Measurements from ENCODE around the gene TOMM22. TPM values are rescaled to one million over a fixed set of nuclear protein-coding genes. Genes with fewer than 3 reads are reported as not detected.

The TOMM22 gene
- total RNA-seq, 1 experiment from 2014 or later = 71.5 TPM

DNA sequence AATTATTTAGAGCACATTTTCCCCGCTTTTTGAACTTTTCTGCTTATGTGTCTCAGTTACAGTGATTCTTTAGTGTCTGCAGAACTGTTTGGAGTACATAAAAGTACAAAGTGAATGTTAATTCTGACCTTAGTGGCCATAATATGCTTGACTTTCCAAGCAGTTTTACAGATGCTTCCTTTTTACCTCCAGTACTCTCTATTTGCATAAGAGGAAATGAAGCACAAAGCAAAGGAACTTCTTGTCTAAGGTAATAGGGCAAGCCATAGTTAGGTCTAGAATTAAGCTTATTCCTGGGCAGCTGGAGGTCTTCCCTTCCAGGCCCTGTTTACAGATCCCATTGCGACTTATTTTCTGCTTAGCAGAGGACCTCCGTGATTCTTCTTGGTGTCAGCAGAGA lies 27.5 kb downstream of the TOMM22 start:
- H3K9me3 Mint-ChIP-seq (ENCODE audit: unreplicated experiment) = no peaks in the 10 kb centered on the region
- H3K36me3 Mint-ChIP-seq (ENCODE audit: insufficient read depth, unreplicated experiment) = peaks cover 15% of the 10 kb centered on the region
- intact Hi-C loops (cut with micrococcal nuclease) = no loop called here
- ChIA-PET CTCF (interaction anchor here (0.9 to 3.0 kb wide), 3 partner anchors 8 to 58 kb away, joined by 3 to 14 read pairs (median 3); no protein-coding TSS in a partner anchor), POLR2A (interaction anchor here (1.0 to 1.6 kb wide), 2 partner anchors 9 to 10 kb away, joined by 5 to 7 read pairs; no protein-coding TSS in a partner anchor)
- no TSS peak for BruUV-seq (replicated peaks)
- TF ChIP-seq, protein P1, sequence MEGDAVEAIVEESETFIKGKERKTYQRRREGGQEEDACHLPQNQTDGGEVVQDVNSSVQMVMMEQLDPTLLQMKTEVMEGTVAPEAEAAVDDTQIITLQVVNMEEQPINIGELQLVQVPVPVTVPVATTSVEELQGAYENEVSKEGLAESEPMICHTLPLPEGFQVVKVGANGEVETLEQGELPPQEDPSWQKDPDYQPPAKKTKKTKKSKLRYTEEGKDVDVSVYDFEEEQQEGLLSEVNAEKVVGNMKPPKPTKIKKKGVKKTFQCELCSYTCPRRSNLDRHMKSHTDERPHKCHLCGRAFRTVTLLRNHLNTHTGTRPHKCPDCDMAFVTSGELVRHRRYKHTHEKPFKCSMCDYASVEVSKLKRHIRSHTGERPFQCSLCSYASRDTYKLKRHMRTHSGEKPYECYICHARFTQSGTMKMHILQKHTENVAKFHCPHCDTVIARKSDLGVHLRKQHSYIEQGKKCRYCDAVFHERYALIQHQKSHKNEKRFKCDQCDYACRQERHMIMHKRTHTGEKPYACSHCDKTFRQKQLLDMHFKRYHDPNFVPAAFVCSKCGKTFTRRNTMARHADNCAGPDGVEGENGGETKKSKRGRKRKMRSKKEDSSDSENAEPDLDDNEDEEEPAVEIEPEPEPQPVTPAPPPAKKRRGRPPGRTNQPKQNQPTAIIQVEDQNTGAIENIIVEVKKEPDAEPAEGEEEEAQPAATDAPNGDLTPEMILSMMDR (IDR thresholded peaks at IDR 0.05; ENCODE audit: unreplicated experiment) = no peak
- no peak overlapping the region for H3K4me3 Mint-ChIP-seq (ENCODE audit: unreplicated experiment)
- no peak overlapping the region for H3K27ac Mint-ChIP-seq (ENCODE audit: low read depth, unreplicated experiment)
- peaks cover 26% of the 10 kb centered on the region for H3K4me1 Mint-ChIP-seq (ENCODE audit: insufficient read depth, unreplicated experiment)
- no peak for DNase-seq (ENCODE audit: unreplicated experiment)
- H3K27me3 Mint-ChIP-seq (ENCODE audit: insufficient read depth, unreplicated experiment) = no peaks in the 10 kb centered on the region

DNA sequence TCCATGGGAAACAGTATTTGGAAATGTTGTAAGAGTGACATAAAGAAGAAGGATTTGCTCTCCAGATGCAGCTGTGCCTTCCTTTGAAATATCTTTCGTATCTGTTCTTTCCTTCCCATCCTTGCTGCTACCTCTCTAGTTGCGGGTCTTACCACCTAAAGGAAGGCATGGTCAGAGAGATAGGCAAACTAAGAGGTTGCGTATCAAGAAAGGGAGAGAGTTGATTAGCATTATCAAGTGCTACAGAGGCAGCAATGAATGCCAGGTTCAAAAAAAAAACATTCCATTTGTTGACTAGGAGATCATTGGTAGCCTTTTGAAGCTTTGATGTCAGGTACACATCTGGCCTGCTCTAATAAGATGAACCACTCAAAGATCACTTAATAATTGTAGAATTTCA lies 28.6 kb downstream of the TOMM22 start:
- Mint-ChIP-seq H3K4me1 (ENCODE audit: insufficient read depth, unreplicated experiment) (peaks cover 20% of the 10 kb centered on the region), H3K9me3 (ENCODE audit: unreplicated experiment) (no peaks in the 10 kb centered on the region), H3K27ac (ENCODE audit: low read depth, unreplicated experiment) (no peak overlapping the region), H3K36me3 (ENCODE audit: insufficient read depth, unreplicated experiment) (peaks cover 15% of the 10 kb centered on the region), H3K4me3 (ENCODE audit: unreplicated experiment) (no peak overlapping the region), H3K27me3 (ENCODE audit: insufficient read depth, unreplicated experiment) (no peaks in the 10 kb centered on the region)
- BruUV-seq (replicated peaks) = no TSS peak
- TF ChIP-seq, protein P1 (IDR thresholded peaks at IDR 0.05; ENCODE audit: unreplicated experiment) = no peak
- DNase-seq (ENCODE audit: unreplicated experiment) = no peak
- intact Hi-C loops (cut with micrococcal nuclease) = no loop called here
- POLR2A ChIA-PET = interaction anchor here (1.0 to 1.6 kb wide), 2 partner anchors 8 to 11 kb away, joined by 5 to 7 read pairs; no protein-coding TSS in a partner anchor
- CTCF ChIA-PET = interaction anchor here (0.5 to 0.9 kb wide), 2 partner anchors 47 to 57 kb away, joined by 3 to 4 read pairs; no protein-coding TSS in a partner anchor

DNA sequence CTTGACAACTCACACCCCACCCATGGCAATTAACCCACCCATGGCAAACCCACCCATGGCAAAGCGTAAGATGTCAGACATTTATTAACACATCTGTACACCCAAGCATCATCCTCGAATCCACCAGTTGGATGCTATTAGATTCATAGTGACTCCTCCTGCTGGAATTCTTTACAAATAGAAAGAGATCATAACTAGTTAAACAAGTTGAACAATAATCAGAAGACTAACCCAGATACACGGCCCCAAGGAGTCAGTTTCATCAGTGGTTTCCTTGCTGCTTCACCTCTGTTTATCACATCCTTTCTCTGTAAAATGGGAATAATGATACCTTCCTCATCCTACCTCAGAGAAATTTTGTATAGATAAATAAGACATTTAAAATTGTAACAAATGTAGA lies 29.1 kb downstream of the TOMM22 start:
- TF ChIP-seq, protein P1 (IDR thresholded peaks at IDR 0.05; ENCODE audit: unreplicated experiment) = no peak
- no TSS peak for BruUV-seq (replicated peaks)
- Mint-ChIP-seq H3K27ac (ENCODE audit: low read depth, unreplicated experiment) (no peak overlapping the region), H3K36me3 (ENCODE audit: insufficient read depth, unreplicated experiment) (peaks cover 15% of the 10 kb centered on the region), H3K27me3 (ENCODE audit: insufficient read depth, unreplicated experiment) (no peaks in the 10 kb centered on the region), H3K4me3 (ENCODE audit: unreplicated experiment) (no peak overlapping the region), H3K9me3 (ENCODE audit: unreplicated experiment) (no peaks in the 10 kb centered on the region), H3K4me1 (ENCODE audit: insufficient read depth, unreplicated experiment) (peaks cover 20% of the 10 kb centered on the region)
- ChIA-PET POLR2A (interaction anchor here (0.7 to 1.6 kb wide), 2 partner anchors 11 to 94 kb away, joined by 3 to 7 read pairs; no protein-coding TSS in a partner anchor), CTCF (interaction anchor here (0.5 kb wide), 1 partner anchor 47 kb away, joined by 4 read pairs; no protein-coding TSS in a partner anchor)
- no peak for DNase-seq (ENCODE audit: unreplicated experiment)
- intact Hi-C loops (cut with micrococcal nuclease) = no loop called here

DNA sequence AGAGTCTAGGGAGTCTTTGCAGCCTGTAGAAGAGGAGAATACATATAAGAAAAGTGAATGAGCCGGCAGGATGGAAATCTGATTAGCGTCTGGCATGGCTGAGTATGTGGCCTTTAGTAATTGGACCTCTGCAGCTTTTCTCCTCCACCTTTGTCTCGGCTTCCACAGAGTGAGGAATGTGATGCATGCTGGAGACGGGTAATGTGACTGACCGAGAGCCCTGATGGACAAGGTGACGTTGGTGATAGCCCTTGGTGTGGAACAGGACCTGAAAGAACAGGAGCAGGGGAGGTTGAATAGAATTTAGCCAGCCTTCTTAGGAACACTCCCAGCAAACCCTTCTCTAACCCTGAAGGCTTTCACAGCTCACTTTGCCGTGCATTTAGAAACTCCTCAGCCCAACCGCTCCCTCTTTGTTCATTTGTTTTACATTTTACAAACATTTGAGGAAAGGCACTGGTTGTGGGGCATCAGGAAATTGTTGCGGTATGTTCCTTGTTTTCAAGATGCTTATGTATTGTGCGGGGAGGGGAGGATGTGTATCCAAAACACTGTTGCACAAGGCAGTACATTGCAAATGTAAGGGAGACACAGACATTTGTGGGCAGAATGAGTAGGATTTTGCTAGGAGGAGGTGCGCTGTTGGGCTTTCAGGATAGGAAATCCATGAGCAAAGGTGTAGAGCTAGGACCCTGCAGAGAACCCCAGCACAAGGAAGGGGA lies 30.9 kb downstream of the TOMM22 start:
- ChIA-PET CTCF (no interaction called here), POLR2A (interaction anchor here (0.5 to 1.0 kb wide), 2 partner anchors 13 to 204 kb away, joined by 3 read pairs; no protein-coding TSS in a partner anchor)
- intact Hi-C loops (cut with micrococcal nuclease) = no loop called here
- Mint-ChIP-seq H3K27me3 (ENCODE audit: insufficient read depth, unreplicated experiment) (no peaks in the 10 kb centered on the region), H3K36me3 (ENCODE audit: insufficient read depth, unreplicated experiment) (peaks cover 18% of the 10 kb centered on the region), H3K4me1 (ENCODE audit: insufficient read depth, unreplicated experiment) (peaks cover 16% of the 10 kb centered on the region), H3K27ac (ENCODE audit: low read depth, unreplicated experiment) (no peak overlapping the region), H3K9me3 (ENCODE audit: unreplicated experiment) (no peaks in the 10 kb centered on the region), H3K4me3 (ENCODE audit: unreplicated experiment) (no peak overlapping the region)
- TF ChIP-seq, protein P1 (IDR thresholded peaks at IDR 0.05; ENCODE audit: unreplicated experiment) = no peak
- no peak for DNase-seq (ENCODE audit: unreplicated experiment)
- BruUV-seq (replicated peaks) = no TSS peak

All from MCF 10A (cell line).